ENCODE data around the gene MAP2K7.
"Not testable (repeated sequence)": the region's sequence is repeated elsewhere in the genome, so short reads cannot be mapped to it uniquely, and the experiment has no call there.

Gene MAP2K7

GRCh38 chr19:7928741-7929701 is 25.3 kb downstream of the MAP2K7 start:
- Histone ChIP-seq H3K27ac (replicated peaks) (no peak overlapping the region), H3K27me3 (ENCODE audit: insufficient read depth, poor library complexity, severe bottlenecking) (no peaks in the 10 kb centered on the region), H3K4me3 (replicated peaks; ENCODE audit: insufficient read depth, low read length) (no peak overlapping the region)
- DNase-seq (ENCODE audit: low read depth in 1 of 2, low spot score in 1 of 2) = peak in 1 of 2 experiments; percentile 73
- no peak for TF ChIP-seq POLR2AphosphoS5 (IDR thresholded peaks at IDR 0.05; ENCODE audit: low read depth)
- TF ChIP-seq CTCF (IDR thresholded peaks at IDR 0.05; ENCODE audit: insufficient read depth, low read length) = peak; percentile 19

GRCh38 chr19:7930030-7930429 is 26.4 kb downstream of the MAP2K7 start:
- not testable (repeated sequence) for H3K4me3 ChIP-seq (replicated peaks; ENCODE audit: insufficient read depth, low read length); DNase-seq (ENCODE audit: low read depth in 1 of 2, low spot score in 1 of 2); H3K27me3 ChIP-seq (ENCODE audit: insufficient read depth, poor library complexity, severe bottlenecking); H3K27ac ChIP-seq (replicated peaks)

- TF ChIP-seq SPI1 (IDR thresholded peaks at IDR 0.05; ENCODE audit: borderline replicate concordance, low read depth) = no peak
- TF ChIP-seq GABPA (IDR thresholded peaks at IDR 0.05; ENCODE audit: low read depth) = no peak
- TF ChIP-seq, protein P1, sequence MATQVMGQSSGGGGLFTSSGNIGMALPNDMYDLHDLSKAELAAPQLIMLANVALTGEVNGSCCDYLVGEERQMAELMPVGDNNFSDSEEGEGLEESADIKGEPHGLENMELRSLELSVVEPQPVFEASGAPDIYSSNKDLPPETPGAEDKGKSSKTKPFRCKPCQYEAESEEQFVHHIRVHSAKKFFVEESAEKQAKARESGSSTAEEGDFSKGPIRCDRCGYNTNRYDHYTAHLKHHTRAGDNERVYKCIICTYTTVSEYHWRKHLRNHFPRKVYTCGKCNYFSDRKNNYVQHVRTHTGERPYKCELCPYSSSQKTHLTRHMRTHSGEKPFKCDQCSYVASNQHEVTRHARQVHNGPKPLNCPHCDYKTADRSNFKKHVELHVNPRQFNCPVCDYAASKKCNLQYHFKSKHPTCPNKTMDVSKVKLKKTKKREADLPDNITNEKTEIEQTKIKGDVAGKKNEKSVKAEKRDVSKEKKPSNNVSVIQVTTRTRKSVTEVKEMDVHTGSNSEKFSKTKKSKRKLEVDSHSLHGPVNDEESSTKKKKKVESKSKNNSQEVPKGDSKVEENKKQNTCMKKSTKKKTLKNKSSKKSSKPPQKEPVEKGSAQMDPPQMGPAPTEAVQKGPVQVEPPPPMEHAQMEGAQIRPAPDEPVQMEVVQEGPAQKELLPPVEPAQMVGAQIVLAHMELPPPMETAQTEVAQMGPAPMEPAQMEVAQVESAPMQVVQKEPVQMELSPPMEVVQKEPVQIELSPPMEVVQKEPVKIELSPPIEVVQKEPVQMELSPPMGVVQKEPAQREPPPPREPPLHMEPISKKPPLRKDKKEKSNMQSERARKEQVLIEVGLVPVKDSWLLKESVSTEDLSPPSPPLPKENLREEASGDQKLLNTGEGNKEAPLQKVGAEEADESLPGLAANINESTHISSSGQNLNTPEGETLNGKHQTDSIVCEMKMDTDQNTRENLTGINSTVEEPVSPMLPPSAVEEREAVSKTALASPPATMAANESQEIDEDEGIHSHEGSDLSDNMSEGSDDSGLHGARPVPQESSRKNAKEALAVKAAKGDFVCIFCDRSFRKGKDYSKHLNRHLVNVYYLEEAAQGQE (IDR thresholded peaks at IDR 0.05; ENCODE audit: insufficient replicate concordance, low read depth) = no peak
- no peak for TF ChIP-seq POLR2AphosphoS5 (IDR thresholded peaks at IDR 0.05; ENCODE audit: low read depth)
- no peak for TF ChIP-seq CTCF (IDR thresholded peaks at IDR 0.05; ENCODE audit: insufficient read depth, low read length)
- no peak for DNase-seq (ENCODE audit: low read depth in 1 of 2, low spot score in 1 of 2)
Observed at GRCh38 chr19:7930765-7931164, 27.1 kb downstream of the MAP2K7 start.

GRCh38 chr19:7931221-7932061 is 27.8 kb downstream of the MAP2K7 start:
- Histone ChIP-seq H3K27me3 (ENCODE audit: insufficient read depth, poor library complexity, severe bottlenecking) (no peaks in the 10 kb centered on the region), H3K4me3 (replicated peaks; ENCODE audit: insufficient read depth, low read length) (no peak overlapping the region), H3K27ac (replicated peaks) (no peak overlapping the region)
- no peak for DNase-seq (ENCODE audit: low read depth in 1 of 2, low spot score in 1 of 2)
- no peak for TF ChIP-seq SPI1 (IDR thresholded peaks at IDR 0.05; ENCODE audit: borderline replicate concordance, low read depth)
- TF ChIP-seq, protein P1 (IDR thresholded peaks at IDR 0.05; ENCODE audit: insufficient replicate concordance, low read depth) = no peak

More at GRCh38 chr19:7930765-7931164, 27.1 kb downstream of the MAP2K7 start:
- no peak overlapping the region for H3K4me3 ChIP-seq (replicated peaks; ENCODE audit: insufficient read depth, low read length)
- no peaks in the 10 kb centered on the region for H3K27me3 ChIP-seq (ENCODE audit: insufficient read depth, poor library complexity, severe bottlenecking)
- H3K27ac ChIP-seq (replicated peaks) = no peak overlapping the region
